GM18499 (cell line): Measurements from ENCODE around the gene NXPH3.
"Not testable (repeated sequence)": the region's sequence is repeated elsewhere in the genome, so short reads cannot be mapped to it uniquely, and the experiment has no call there.

Experiments
- ATAC-seq: cut with Tn5 transposase; IDR thresholded peaks from one replicate; pipeline ENCODE4 v1.9.1; 2021; ENCODE audit warnings: moderate number of reproducible peaks; ENCODE audit not compliant: insufficient read depth, unreplicated experiment

NXPH3 gene

DNA sequence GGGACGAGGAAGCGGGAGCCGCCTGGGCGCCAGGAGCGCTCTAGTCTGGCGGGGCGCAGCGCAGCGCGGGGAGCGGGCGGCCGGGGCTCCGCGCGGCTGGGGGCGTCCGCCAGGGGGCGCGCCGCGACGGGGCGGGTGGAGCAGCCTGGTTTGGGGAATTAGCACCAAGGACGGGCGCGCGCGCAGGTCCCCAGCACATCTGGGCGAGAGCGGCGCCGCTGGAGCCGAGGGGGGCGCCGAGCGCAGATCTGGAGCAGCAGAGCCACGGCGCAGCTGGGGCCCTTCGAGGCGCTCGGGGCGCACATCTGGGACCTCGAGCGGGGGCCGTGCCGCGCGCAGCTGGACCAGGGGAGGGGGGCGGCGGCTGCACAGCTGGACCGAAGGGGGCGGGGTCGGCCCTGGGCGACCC, at the start of gene NXPH3:
Gene NXPH3, plus strand, starts transcription at position 193 of the 409 bp plus-strand sequence. CDS start 349 bp downstream, outside the sequence.
- no peak for ATAC-seq

DNA sequence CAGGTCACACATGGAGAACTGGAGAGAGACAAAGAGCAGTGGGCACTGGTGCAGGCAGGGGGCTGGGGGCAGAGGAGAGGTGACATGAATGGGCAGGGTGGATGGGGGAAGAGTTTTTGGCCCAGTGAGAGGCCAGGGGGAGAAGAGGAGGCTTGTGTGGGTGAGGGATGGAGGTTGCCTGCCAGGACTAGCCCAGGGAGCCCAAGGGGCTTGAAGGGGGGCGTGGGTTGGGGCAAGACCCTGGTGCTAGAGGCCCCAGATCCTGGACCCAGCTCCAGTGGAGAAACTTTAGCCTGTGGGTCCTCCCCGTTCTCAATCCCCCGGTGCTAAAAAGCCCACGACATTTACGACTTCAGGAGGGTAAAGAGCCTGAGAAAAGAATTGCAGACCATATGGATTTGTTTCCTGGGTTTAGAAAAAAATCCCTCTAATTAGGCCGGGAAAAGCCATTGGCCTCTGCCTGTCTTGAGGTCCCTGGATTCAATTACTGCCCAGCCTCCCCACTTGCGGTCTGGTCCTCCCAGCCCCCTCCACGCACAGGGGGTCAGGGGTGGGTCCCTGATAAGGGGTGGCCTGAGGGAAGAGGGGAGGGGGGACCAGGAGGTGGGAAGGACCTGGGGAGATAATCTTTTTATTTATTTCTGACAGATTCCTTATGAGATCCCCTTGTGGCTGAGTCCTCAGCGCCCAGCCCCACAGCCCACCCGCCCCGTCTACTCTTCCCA, 47.6 kb upstream of the NXPH3 start:
- ATAC-seq = no peak

DNA sequence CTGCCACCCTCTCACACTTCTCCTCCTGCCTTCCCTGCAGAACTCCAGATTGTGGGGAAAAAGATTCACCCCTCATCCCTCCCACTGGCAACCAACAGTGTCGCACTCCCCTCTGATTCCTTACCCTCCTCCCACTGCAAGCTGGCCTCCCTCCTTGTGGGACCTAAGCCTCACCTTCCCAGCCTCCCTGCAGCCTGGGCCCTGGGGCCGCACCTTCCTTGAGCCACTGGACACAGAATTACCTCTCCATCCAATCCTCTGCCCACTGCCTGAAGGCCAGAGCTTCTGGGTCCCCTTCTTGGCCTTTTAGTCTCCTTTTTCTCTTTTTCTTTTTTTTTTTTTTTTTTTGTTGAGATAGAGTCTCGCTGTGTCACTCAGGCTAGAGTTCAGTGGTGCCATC, 46.7 kb upstream of the NXPH3 start:
- no peak for ATAC-seq

- no peak for ATAC-seq
Observed at GRCh38 chr17:49530118-49530517, 45.6 kb upstream of the NXPH3 start.

GRCh38 chr17:49543860-49544259, 31.8 kb upstream of the NXPH3 start:
- no peak for ATAC-seq

DNA sequence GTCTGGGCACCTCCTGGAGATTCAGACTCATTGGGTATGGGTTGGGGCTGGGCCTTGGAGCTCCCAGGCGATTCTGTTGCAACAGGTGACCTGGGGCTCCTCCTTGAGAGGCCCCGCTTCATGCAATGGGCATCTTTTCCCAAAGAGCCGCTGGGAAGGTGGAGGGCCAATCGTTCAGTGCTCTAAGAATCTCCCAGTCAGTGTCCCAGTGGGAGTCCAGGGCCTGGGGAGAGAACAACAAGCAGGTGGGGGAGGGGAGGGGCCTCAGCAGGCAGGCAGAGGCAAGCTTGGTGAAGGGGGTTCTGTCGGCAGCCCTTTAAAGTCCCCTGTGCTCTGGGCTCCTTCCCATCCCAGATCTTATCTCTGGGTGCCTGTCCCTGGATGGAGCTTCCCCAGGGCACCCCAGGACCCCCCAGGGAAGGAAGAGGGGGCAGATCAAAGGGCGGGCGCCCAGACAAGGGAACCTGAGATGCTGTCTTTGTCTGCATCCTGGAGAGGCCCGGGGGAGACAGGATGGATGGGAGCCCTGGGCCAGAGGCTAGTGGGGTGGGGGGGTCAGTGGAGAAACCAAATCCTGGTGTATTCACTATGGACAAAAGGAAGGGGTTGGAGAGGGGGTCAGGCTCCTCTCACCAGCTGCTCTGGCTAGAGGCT, 30.5 kb upstream of the NXPH3 start:
- no peak for ATAC-seq

GRCh38 chr17:49545806-49546545, 29.7 kb upstream of the NXPH3 start:
- ATAC-seq = no peak

GRCh38 chr17:49546546-49547535, 28.8 kb upstream of the NXPH3 start:
- ATAC-seq = no peak

GRCh38 chr17:49547566-49547965, 28.1 kb upstream of the NXPH3 start:
- no peak for ATAC-seq

DNA sequence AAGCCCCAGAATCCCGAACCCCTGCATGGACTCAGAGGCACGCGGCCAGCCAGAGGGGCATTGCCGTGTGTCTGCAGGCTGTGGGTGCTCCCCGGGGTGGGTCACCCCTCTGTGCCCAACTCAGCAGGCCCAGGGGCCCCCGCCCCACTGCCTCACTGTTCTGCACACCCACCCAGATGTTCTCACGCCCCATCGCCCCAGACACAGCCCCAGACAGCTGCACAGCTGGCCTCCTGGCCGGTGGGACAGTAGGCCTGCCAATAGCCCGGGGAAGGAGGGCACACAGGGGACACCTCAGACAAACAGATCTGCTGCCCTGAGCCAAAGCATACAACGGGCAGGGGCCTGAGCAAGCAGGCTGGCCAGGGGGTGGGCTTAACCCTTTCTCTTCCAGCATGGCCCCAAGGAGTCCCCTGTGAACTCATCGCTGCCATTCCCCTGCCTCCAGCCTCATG, 27.6 kb upstream of the NXPH3 start:
- ATAC-seq = no peak

GRCh38 chr17:49548506-49549310, 27.0 kb upstream of the NXPH3 start:
- no peak for ATAC-seq

DNA sequence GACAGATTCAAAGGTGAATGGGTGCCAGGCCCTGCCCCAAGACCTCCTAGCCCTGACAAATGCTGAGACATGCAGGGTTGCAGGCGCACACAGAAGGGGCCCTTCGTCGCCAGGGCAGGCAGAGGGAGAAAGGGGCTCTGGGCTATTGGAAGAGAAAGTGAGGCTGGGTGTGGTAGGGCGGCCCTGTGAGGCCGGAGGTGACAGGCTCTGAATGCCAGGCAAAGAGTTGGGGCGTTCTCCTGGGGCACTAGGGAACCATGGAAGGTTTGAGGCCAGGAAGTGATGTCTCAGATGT, 26.4 kb upstream of the NXPH3 start:
- ATAC-seq = no peak

DNA sequence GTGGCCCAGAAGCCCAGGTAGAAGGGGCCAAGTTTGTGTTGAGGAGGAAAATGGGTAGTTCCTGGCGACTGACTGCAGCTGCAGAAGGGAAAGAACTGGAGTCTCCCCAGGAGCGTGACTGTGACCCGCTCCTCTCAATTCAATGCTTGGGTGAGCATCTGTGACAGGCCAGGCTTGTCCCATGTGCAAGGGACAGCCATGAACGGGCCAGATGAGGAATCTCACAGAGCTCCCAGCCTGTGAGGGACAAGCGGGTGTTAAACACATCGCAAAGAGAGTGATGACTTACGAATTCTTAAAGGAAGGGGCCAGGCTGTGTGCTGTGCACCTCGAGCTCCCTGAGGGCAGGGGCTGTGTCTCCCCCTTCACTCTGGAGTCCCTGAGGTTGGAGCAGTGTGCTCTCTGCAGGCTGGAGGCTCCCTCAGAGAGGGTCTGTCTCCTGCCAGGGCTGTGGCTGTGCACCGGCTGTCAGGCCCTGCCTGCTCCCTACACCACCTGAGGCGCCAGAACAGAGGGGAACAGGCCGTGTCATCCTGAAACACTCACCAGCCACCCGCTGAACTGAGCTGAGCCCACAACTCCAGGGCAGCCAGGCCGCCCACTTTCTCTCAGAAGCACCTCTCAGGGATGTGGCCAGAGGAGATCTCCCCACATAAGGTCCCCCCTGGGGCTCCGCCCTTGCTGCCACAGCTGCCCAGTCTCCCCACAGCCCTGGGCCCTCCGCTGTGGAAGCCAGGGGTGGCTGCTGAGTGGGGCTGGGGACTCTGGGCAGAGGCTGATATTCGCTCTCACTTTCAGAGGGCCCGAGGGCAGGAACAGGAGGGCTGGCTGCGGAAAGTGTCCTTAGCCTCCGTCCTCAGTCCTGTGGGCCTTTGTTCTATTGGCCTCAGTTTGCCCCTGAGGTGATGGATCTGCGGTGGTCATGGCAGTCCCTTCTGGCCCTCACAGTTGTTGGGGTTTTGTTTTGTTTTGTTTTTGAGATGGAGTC, 25.7 kb upstream of the NXPH3 start:
- no peak for ATAC-seq

GRCh38 chr17:49550764-49551163, 24.9 kb upstream of the NXPH3 start:
- ATAC-seq = not testable (repeated sequence)

DNA sequence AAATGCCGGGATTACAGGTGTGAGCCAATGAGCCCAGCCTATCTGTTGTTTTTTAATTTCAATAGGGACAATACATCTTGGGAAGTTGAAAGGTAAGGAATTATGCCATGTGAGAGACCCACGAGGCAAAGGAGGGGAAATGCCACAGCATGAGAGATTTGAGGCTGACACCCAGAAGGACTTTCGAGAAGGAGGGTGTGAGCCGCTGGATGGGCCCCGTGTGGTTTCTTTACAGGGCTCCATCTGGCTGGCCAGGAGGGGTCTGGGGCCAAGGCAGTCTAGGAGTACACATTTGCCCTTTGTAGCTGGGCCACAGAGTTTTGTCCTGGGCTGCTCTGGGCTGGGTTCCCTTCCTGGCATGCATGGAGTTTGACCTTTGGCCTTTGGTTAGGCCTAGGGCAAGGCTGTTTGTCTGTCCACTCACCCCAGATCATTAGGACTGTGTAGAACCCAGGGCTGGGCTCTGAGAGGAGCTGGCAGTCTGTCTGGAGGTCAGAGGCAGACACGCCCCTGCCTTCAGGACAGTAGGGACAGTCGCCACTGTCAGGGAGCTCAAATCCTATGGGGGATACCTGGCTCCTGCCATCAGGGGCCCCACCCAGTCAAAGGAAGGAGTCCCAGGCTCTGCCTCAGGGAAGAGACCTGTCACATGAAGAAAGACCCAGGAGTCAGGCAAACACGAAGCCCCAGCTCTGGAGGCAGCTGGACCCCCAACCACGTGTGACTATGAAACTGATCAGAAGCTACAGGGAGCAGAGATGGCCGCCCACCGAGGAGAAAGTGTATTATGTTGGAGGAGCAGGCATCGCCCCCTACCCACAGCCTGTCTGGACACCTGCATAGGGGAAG, 24.2 kb upstream of the NXPH3 start:
- ATAC-seq = no peak

GRCh38 chr17:49552070-49552751, 23.5 kb upstream of the NXPH3 start:
- no peak for ATAC-seq
